GM12874 (cell line): ENCODE data around the gene PC.

Source experiments
- TF ChIP-seq, protein P1 (sequence below): IDR thresholded peaks from 2 replicates; pipeline ENCODE4 v1.5.1; 2011; ENCODE audit warnings: low read depth, mild to moderate bottlenecking, control low read depth, low read length, moderate library complexity; ENCODE audit not compliant: insufficient read depth

PC gene

DNA sequence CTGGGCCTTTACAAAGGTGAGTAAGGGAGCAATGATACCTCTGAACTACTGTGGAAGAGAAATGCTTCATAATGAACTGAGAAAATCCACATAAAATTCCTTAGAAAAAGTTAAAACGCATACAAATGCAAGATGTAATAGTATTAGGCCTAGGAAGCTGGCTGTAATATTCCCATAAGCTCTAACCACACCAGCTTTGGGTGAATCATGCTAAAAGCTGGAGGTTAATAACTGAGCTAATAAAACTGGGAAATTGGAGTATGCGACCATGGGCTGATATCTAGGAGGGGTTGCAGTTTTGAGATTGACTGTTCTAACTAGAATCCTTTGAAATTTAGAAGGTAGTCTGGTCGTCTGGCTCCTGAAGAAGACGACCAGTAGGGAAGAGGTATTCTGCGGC lies 143.5 kb downstream of the PC start:
- TF ChIP-seq, protein P1, sequence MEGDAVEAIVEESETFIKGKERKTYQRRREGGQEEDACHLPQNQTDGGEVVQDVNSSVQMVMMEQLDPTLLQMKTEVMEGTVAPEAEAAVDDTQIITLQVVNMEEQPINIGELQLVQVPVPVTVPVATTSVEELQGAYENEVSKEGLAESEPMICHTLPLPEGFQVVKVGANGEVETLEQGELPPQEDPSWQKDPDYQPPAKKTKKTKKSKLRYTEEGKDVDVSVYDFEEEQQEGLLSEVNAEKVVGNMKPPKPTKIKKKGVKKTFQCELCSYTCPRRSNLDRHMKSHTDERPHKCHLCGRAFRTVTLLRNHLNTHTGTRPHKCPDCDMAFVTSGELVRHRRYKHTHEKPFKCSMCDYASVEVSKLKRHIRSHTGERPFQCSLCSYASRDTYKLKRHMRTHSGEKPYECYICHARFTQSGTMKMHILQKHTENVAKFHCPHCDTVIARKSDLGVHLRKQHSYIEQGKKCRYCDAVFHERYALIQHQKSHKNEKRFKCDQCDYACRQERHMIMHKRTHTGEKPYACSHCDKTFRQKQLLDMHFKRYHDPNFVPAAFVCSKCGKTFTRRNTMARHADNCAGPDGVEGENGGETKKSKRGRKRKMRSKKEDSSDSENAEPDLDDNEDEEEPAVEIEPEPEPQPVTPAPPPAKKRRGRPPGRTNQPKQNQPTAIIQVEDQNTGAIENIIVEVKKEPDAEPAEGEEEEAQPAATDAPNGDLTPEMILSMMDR = no peak

DNA sequence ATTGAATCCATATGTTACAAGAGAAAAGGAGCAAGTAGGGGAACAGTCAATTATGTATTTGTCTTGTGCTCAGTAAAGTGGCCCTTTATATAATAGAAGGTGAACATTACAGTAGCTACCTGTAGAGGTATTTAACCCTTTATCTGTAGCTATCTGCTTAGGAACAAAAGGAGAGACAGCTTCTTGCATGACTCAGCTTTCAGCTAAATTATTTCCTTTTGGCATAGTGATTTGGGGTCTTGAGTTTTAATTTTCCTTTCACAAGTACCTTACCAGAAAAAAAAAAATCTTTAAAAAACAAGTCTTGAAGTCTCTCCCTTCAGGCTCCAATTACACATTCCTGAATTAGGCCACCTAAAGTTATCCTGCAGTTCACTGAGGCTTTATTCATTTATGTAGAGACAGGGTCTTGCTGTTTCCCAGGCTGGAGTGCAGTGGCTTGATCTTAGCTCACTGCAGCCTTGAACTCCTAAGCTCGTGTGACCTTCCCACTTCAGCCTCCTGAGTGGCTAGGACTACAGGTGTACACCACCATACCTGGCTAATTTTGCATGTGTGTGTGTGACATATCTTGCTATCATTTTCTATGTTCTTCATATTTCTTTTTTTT lies 147.5 kb downstream of the PC start:
- TF ChIP-seq, protein P1 = no peak

DNA sequence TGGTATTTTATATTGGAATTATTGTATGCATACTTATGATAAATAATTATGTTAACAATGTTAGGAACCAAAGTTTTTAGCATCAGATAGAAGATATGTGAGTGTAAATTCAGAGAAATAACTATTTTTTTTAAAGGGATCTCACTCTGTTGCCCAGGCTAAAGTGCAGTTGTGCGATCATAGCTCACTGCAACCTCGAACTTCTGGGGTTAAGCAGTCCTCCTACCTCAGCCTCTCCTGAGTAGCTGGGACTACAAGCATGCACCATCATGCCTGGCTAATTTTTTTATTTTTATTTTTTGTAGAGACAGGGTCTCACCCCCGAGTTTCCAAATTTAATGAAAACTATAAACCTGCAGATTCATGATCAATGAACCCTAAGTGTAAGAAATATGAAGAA lies 148.6 kb downstream of the PC start:
- TF ChIP-seq, protein P1 = no peak

DNA sequence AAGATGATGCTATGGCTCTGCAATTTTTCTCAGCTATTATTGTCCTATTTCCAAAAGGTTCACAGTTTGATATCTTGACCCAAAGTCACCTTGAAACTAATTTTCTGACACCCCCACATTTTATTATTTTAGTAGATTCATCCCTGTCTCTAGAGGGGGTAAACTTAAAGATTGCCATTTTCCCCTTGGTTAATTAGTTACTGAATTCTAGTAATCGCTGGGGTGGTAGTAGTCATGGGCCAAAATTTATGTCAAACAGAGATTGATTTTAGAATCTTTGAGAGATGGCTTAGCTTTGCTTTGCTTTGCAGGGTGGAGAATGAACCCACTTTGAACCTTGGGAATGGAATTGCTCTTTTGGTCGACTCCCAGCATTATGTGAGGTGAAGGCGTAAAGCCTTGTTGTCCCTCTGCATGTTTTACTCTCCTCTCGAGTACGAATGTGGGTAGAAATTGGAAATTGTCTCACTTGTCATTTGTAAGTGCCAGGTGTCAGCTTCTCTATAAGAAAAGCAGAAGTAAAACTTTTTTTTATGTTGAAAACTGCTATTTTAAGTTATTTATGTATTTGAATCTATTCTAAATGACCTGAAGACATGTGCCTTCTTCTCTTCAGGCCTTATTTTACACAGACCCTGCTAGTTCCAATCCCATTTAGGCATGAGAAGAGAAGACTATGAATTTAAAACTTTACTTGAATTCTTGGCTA lies 157.3 kb downstream of the PC start:
- TF ChIP-seq, protein P1 = no peak
